Gastrocnemius medialis (tissue), 4 donors: ENCODE measurements around the gene CEP170B. TPM values are rescaled to one million over a fixed set of nuclear protein-coding genes. Genes with fewer than 3 reads are reported as not detected.
"Not testable (repeated sequence)": the region's sequence is repeated elsewhere in the genome, so short reads cannot be mapped to it uniquely, and the experiment has no call there.

Experiments used
- ATAC-seq, 2 donors: fragments of 150-250 bp; one replicate each; pipeline ENCODE4 v1.9.1; 2016
- DNase-seq, 2 donors: peaks; one replicate each; pipeline ENCODE4 v3.0.0-alpha.2; 2019
- H3K27ac ChIP-seq, 4 donors: fragments of 200-600 bp; sonication (generic); 1 replicate in 1 of 4; 2 replicates in 3 of 4; pipeline ENCODE4 v1.5.1; 2016 to 2018; ENCODE audit warnings: mild to moderate bottlenecking in 2 of 4, moderate library complexity in 1 of 4
- H3K27me3 ChIP-seq, 3 donors: fragments of 200-600 bp; sonication (generic) in 2 of 3; 1 replicate in 1 of 3; 2 replicates in 2 of 3; pipeline versions ENCODE4 v1.5.1 to v1.6.0; 2016 to 2019; ENCODE audit warnings: mild to moderate bottlenecking in 1 of 3, moderate library complexity in 1 of 3
- H3K36me3 ChIP-seq, 2 donors: fragments of 200-600 bp; sonication (generic) in 1 of 2; one replicate each; pipeline ENCODE4 v1.5.1; 2017 to 2018
- H3K4me1 ChIP-seq, 2 donors: fragments of 200-600 bp; sonication (generic) in 1 of 2; one replicate each; pipeline ENCODE4 v1.5.1; 2016 to 2017; ENCODE audit warnings: mild to moderate bottlenecking in 2 of 2
- H3K4me3 ChIP-seq, 4 donors: fragments of 200-600 bp; sonication (generic) in 3 of 4; 1 replicate in 1 of 4; 2 replicates in 3 of 4; pipeline ENCODE4 v1.5.1; 2016 to 2019; ENCODE audit warnings: mild to moderate bottlenecking in 2 of 4
- H3K9me3 ChIP-seq, 3 donors: fragments of 200-600 bp; sonication (generic) in 2 of 3; 1 replicate in 1 of 3; 2 replicates in 2 of 3; pipeline ENCODE4 v1.5.1; 2016 to 2019
- CTCF ChIP-seq, 5 experiments: fragments of 450-650 bp in 3 of 5; fragments of 200-600 bp in 2 of 5; sonication (generic) in 2 of 5; IDR thresholded peaks in 4 of 5; conservative IDR thresholded peaks in 1 of 5; 1 replicate in 4 of 5; 2 replicates in 1 of 5; pipeline ENCODE4 v1.5.1; 2016 to 2019; ENCODE audit warnings: antibody characterized with exemption in 5 of 5, mild to moderate bottlenecking in 3 of 5, moderate library complexity in 3 of 5
- POLR2A ChIP-seq, 2 donors: fragments of 450-650 bp; IDR thresholded peaks; one replicate each; pipeline ENCODE4 v1.6.1; 2017; ENCODE audit warnings: antibody characterized with exemption in 2 of 2, mild to moderate bottlenecking in 2 of 2, moderate library complexity in 2 of 2
- in situ Hi-C, 4 donors: fragments of 200-750 bp; cut with MboI; loops; one replicate each; pipeline versions ENCODE4 v1.15.0 to v1.8.0; 2017; ENCODE audit warnings: low sequenced_read_pairs in 4 of 4
- intact Hi-C: fragments of 100-400 bp; cut with DNase I; formaldehyde crosslinking; loops from one replicate; pipeline ENCODE4 v1.15.1; 2023; ENCODE audit warnings: low total_unique reads
- total RNA-seq, 4 donors: library from RNA; depleted of rRNA; stranded (reverse); fragments of >200 nt; gene quantifications; one replicate each; pipeline versions ENCODE4 v1.1.0 to v1.2.3, GENCODE V29; 2016

Gene CEP170B
- total RNA-seq, 4 donors from 2014 or later: 4.5 to 13.0 (median 7.1) TPM

- no peak for ATAC-seq
- Histone ChIP-seq H3K9me3 (no peaks in the 10 kb centered on the region), H3K27ac (no peak overlapping the region), H3K27me3 (no peaks in the 10 kb centered on the region), H3K36me3 (peaks cover 0 to 41% of the 10 kb centered on the region in 2 donors), H3K4me3 (no peak overlapping the region), H3K4me1 (peaks cover 2 to 3% of the 10 kb centered on the region in 2 donors)
- no peak for TF ChIP-seq CTCF (IDR thresholded peaks at IDR 0.05 in 4 of 5, conservative IDR thresholded peaks at IDR 0.05 in 1 of 5)
- no peak for TF ChIP-seq POLR2A (IDR thresholded peaks at IDR 0.05)
- in situ Hi-C loops: no loop called here
- no peak for DNase-seq
- intact Hi-C loops: no loop called here
Observed at GRCh38 chr14:104886690-104887622, 21.9 kb downstream of the CEP170B start.

DNA sequence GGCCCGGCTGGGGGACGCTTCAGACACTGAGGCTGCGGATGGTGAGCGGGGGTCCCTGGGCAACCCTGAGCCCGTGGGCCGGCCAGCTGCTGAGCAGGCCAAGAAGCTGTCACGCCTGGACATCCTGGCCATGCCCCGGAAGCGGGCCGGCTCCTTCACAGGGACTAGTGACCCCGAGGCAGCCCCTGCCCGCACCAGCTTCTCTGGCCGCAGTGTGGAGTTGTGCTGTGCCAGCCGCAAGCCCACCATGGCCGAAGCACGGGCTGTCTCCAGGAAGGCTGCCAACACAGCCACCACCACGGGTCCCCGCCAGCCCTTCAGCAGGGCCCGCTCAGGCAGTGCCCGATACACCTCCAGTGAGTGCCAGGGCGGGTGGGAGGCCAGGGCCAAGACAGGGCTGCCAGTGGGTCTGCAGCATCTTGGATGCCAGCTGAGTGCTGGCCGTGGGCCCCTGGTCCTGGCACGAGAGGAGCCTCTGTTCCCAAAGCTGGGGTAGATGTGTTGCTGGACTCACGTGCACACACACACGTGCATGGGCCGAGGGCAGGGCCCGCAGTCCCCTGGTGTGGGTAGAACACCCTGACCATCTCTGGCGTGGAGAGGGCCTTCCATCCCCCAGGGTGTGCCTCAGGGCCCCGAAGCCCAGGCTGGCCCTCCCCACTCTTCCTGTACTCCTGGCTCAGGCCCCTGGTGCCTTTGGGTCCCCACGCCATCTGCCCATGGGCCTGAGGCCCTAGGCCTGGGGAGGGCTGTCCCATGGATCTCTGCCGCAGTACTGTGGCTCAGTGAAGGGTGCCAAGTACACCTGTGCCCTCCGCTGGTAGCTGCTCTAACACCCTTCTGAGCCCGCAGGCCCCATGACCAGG lies 22.8 kb downstream of the CEP170B start:
- ATAC-seq (no peak), DNase-seq (no peak)
- no peaks in the 10 kb centered on the region for H3K4me1 ChIP-seq
- no peaks in the 10 kb centered on the region for H3K9me3 ChIP-seq
- intact Hi-C loops: no loop called here
- in situ Hi-C loops: no loop called here
- H3K27ac ChIP-seq: no peak overlapping the region
- TF ChIP-seq POLR2A (IDR thresholded peaks at IDR 0.05) (no peak), CTCF (IDR thresholded peaks at IDR 0.05 in 4 of 5, conservative IDR thresholded peaks at IDR 0.05 in 1 of 5) (no peak)
- no peaks in the 10 kb centered on the region for H3K27me3 ChIP-seq
- H3K4me3 ChIP-seq: no peak overlapping the region
- H3K36me3 ChIP-seq: peaks cover 0 to 41% of the 10 kb centered on the region in 2 donors

DNA sequence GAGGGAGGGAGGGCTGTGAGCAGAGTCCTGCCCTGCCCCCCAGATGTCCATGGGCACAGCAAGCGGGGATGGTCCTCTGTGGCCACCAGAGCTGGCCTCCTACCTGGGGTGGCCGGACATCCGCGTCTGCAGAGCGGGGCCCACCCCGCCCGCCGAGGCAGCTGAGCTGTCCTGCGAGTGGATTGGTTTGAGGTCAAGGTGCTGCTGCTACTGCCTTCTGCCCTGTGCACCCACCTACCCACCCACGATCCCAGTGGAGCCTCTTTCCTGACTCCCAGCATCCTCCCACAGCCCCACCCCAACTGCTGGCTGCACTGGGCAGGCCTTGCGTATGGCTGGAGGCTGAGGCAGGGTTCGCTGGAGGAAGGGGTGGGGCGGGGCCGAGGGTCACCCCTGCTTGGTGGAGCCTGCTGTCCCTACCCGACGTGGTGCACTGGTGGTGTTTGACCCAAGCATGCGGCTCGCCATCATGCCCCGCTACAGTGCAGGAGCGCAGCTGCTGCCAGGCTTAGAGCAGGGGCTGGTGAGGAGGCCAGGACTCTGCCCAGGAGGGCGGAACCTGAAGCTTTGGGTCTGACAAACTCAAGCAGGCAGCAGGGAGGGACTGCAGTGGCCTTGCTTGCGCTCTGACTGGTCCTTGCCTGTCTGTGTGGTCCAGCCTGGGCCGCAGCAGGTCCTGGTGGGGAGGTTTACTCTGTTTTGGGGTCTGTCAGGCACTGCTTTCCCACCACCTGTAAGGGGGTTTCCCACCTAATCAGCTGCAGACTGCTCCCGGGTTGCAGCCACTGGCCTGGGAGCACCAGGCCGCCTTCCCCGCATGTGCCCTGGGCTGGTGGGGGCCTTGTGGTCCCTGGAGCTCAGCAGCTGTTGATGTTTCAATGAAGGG lies 23.7 kb downstream of the CEP170B start:
- DNase-seq: no peak
- no peak overlapping the region for H3K27ac ChIP-seq
- ATAC-seq: no peak
- H3K4me1 ChIP-seq: no peaks in the 10 kb centered on the region
- H3K9me3 ChIP-seq: no peaks in the 10 kb centered on the region
- intact Hi-C loops (no loop called here), in situ Hi-C loops (no loop called here)
- no peak for TF ChIP-seq POLR2A (IDR thresholded peaks at IDR 0.05)
- no peak for TF ChIP-seq CTCF (IDR thresholded peaks at IDR 0.05 in 4 of 5, conservative IDR thresholded peaks at IDR 0.05 in 1 of 5)
- H3K4me3 ChIP-seq: no peak overlapping the region
- peaks cover 0 to 34% of the 10 kb centered on the region in 2 donors for H3K36me3 ChIP-seq
- no peaks in the 10 kb centered on the region for H3K27me3 ChIP-seq

GRCh38 chr14:104889375-104889757 lies 24.3 kb downstream of the CEP170B start:
- peaks cover 0 to 28% of the 10 kb centered on the region in 2 donors for H3K36me3 ChIP-seq
- H3K27ac ChIP-seq: no peak overlapping the region
- intact Hi-C loops: no loop called here
- DNase-seq (no peak), ATAC-seq (no peak)
- in situ Hi-C loops: no loop called here
- no peaks in the 10 kb centered on the region for H3K9me3 ChIP-seq
- H3K27me3 ChIP-seq: no peaks in the 10 kb centered on the region
- no peak for TF ChIP-seq POLR2A (IDR thresholded peaks at IDR 0.05)
- TF ChIP-seq CTCF (IDR thresholded peaks at IDR 0.05 in 4 of 5, conservative IDR thresholded peaks at IDR 0.05 in 1 of 5): no peak
- H3K4me1 ChIP-seq: no peaks in the 10 kb centered on the region
- no peak overlapping the region for H3K4me3 ChIP-seq

DNA sequence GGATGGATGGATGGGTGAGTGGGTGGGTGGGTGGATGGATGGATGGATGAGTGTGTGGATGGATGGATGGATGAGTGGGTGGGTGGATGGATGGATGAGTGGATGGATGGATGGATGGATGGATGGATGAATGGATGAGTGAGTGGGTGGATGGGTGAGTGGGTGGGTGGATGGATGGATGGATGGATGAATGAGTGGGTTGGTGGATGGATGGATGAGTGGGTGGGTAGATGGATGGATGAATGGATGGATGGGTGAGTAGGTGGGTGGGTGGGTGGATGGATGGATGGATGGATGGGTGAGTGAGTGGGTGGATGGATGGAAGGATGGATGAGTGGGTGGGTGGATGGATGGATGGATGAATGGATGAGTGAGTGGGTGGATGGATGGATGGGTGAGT lies 25.2 kb downstream of the CEP170B start:
- DNase-seq, H3K9me3 ChIP-seq, ATAC-seq, H3K4me1 ChIP-seq, intact Hi-C loops, H3K27me3 ChIP-seq, in situ Hi-C loops, H3K27ac ChIP-seq, H3K4me3 ChIP-seq: not testable (repeated sequence)
- H3K36me3 ChIP-seq: peaks cover 0 to 28% of the 10 kb centered on the region in 2 donors
